Neuronal stem cell (in vitro differentiated cells): ENCODE measurements around the gene CANX.
"Not testable (repeated sequence)": the region's sequence is repeated elsewhere in the genome, so short reads cannot be mapped to it uniquely, and the experiment has no call there.

Source experiments
- DNase-seq: peaks from one replicate; pipeline ENCODE4 v3.0.0-alpha.2; 2013; ENCODE audit warnings: low spot score
- H2AFZ ChIP-seq: one replicate; pipeline ENCODE4 v1.6.1; 2013; ENCODE audit warnings: mild to moderate bottlenecking, low read length, inconsistent platforms
- H2AK5ac ChIP-seq: 2 replicates; pipeline ENCODE4 v1.6.1; 2013; ENCODE audit warnings: low read depth, mild to moderate bottlenecking, inconsistent platforms, low read length, moderate library complexity, mixed read lengths
- H2BK120ac ChIP-seq: 2 replicates; pipeline ENCODE4 v1.6.1; 2013; ENCODE audit warnings: low read depth, mild to moderate bottlenecking, inconsistent platforms, low read length, moderate library complexity, mixed read lengths
- H2BK12ac ChIP-seq: one replicate; pipeline ENCODE4 v1.6.1; 2013; ENCODE audit warnings: low read length, inconsistent platforms
- H2BK15ac ChIP-seq: 2 replicates; pipeline ENCODE4 v1.6.1; 2013; ENCODE audit warnings: mild to moderate bottlenecking, low read length, inconsistent platforms, mixed read lengths
- H2BK5ac ChIP-seq: one replicate; pipeline ENCODE4 v1.6.1; 2013; ENCODE audit warnings: inconsistent platforms, mild to moderate bottlenecking, low read length, moderate library complexity
- H3K14ac ChIP-seq: one replicate; pipeline ENCODE4 v1.6.1; 2013; ENCODE audit warnings: low read length, inconsistent platforms
- H3K18ac ChIP-seq: 2 replicates; pipeline ENCODE4 v1.6.1; 2013; ENCODE audit warnings: low read length, inconsistent platforms
- H3K23ac ChIP-seq: 2 replicates; pipeline ENCODE4 v1.6.1; 2013; ENCODE audit warnings: low read depth, mild to moderate bottlenecking, mixed read lengths, low read length, inconsistent platforms; ENCODE audit not compliant: poor library complexity
- H3K27ac ChIP-seq: replicated peaks from 3 replicates; pipeline ENCODE4 v1.5.1; 2013; ENCODE audit warnings: low read length, inconsistent platforms
- H3K27me3 ChIP-seq, 3 experiments: 2 replicates each; pipeline ENCODE4 v1.6.1; 2013; ENCODE audit warnings: low read length in 3 of 3, mild to moderate bottlenecking in 2 of 3, inconsistent platforms in 1 of 3, low read depth in 1 of 3, mixed read lengths in 1 of 3, moderate library complexity in 1 of 3; ENCODE audit not compliant: control insufficient read depth in 3 of 3, insufficient read depth in 3 of 3
- H3K36me3 ChIP-seq, 2 donors: replicated peaks in 1 of 2; 2 replicates each; pipeline ENCODE4 v1.6.1; 2013; ENCODE audit warnings: low read length in 2 of 2; ENCODE audit not compliant: control insufficient read depth in 2 of 2, insufficient read depth in 2 of 2
- H3K4ac ChIP-seq: 2 replicates; pipeline ENCODE4 v1.6.1; 2013; ENCODE audit warnings: inconsistent platforms, mild to moderate bottlenecking, low read length, moderate library complexity
- H3K4me1 ChIP-seq, 2 donors: 1 replicate in 1 of 2; 2 replicates in 1 of 2; pipeline ENCODE4 v1.6.1; 2013; ENCODE audit warnings: low read length in 2 of 2, low read depth in 1 of 2; ENCODE audit not compliant: control insufficient read depth in 2 of 2, insufficient read depth in 1 of 2
- H3K4me2 ChIP-seq: one replicate; pipeline ENCODE4 v1.6.1; 2013; ENCODE audit warnings: mild to moderate bottlenecking, low read length, inconsistent platforms; ENCODE audit not compliant: insufficient read depth, poor library complexity, severe bottlenecking
- H3K4me3 ChIP-seq, 2 donors: 2 replicates each; pipeline ENCODE4 v1.5.1; 2013; ENCODE audit warnings: low read length in 2 of 2, mild to moderate bottlenecking in 2 of 2, inconsistent platforms in 1 of 2, moderate library complexity in 1 of 2
- H3K79me1 ChIP-seq: one replicate; pipeline ENCODE4 v1.6.1; 2013; ENCODE audit warnings: low read depth, mild to moderate bottlenecking, inconsistent platforms, low read length, moderate library complexity
- H3K9ac ChIP-seq: one replicate; pipeline ENCODE4 v1.6.1; 2013; ENCODE audit warnings: mild to moderate bottlenecking, low read depth, low read length, inconsistent platforms; ENCODE audit not compliant: poor library complexity
- H3K9me3 ChIP-seq, 2 donors: replicated peaks in 1 of 2; 2 replicates each; pipeline versions ENCODE3 to v1.6.1; 2013; ENCODE audit warnings: low read length in 2 of 2, mild to moderate bottlenecking in 2 of 2, inconsistent platforms in 1 of 2, low read depth in 1 of 2, mixed read lengths in 1 of 2, moderate library complexity in 1 of 2; ENCODE audit not compliant: control insufficient read depth in 2 of 2, insufficient read depth in 1 of 2
- H4K8ac ChIP-seq: one replicate; pipeline ENCODE4 v1.6.1; 2013; ENCODE audit warnings: low read depth, mild to moderate bottlenecking, inconsistent platforms, low read length, moderate library complexity
- H4K91ac ChIP-seq: one replicate; pipeline ENCODE4 v1.6.1; 2013; ENCODE audit warnings: low read length, low read depth, mild to moderate bottlenecking, inconsistent platforms; ENCODE audit not compliant: poor library complexity
- WGBS, 2 donors: extraction: QIAGEN DNeasy Blood & Tissue Kit; methylation state at CpG; one replicate each; pipeline ENCODE4 v1.1.7; 2013; ENCODE audit warnings: missing lambda C conversion rate in 2 of 2, mixed read lengths in 1 of 2; ENCODE audit not compliant: insufficient read length in 2 of 2, insufficient replicate concordance in 1 of 2; ENCODE audit errors: extremely low coverage in 2 of 2; 5-methylcytosine and 5-hydroxymethylcytosine counted together

Gene CANX

DNA sequence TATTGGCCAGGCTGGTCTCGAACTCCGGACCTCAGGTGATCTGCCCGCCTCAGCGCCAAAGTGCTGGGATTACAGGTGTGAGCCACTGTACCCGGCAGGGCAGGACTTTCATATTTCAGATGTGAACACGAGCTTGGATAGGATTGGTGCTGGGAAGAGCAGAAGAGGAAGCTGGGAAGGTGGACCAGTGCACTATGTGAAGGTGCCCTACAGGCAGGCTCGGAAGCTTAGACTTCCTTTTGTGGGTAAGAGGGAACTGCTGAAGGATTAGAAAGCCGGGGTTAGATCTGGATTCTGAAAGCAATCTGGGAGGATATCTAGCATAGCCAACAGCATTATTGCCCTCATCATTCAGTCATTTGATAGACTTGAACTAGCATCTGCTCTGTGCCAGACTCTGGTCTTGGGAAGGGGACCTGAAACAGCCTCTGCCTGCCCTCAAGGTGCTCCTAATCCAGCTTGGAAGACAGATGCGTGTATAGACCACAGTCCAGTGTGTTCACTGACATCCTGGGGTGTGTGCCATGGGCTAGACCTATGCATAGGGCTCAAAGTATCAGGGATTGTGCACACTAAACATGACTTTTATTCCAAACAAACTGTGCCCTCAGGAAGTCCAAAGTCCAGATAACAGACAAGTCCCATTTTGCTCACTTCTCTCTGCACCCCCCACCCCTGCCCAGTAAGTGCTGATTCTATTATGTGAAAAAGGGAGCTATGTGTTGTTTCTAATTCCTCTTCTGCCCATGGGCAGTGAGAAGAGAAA lies 18.6 kb upstream of the CANX start:
- Histone ChIP-seq H4K91ac (no peak overlapping the region), H3K36me3 (peaks cover 0 to 7% of the 10 kb centered on the region in 2 donors), H3K79me1 (peaks cover 6% of the 10 kb centered on the region), H3K4me2 (no peak overlapping the region), H3K14ac (no peak overlapping the region), H3K27me3 (peaks cover 0 to 2% (median 0%) of the 10 kb centered on the region in 3 experiments), H3K9me3 (peaks cover 0 to 3% of the 10 kb centered on the region in 2 donors), H3K4me1 (peaks cover 0 to 7% of the 10 kb centered on the region in 2 donors), H3K27ac (no peak overlapping the region), H2BK120ac (no peak overlapping the region), H3K9ac (no peak overlapping the region), H2AK5ac (no peak overlapping the region), H3K23ac (no peak overlapping the region), H4K8ac (no peak overlapping the region), H3K18ac (no peak overlapping the region), H2BK15ac (no peak overlapping the region), H2BK5ac (no peak overlapping the region), H2AFZ (no peak overlapping the region), H3K4me3 (no peak overlapping the region), H3K4ac (no peak overlapping the region), H2BK12ac (no peak overlapping the region)
- WGBS, 2 donors = no CpG with 5 or more reads among the region's 9 CpGs
- DNase-seq = no peak

DNA sequence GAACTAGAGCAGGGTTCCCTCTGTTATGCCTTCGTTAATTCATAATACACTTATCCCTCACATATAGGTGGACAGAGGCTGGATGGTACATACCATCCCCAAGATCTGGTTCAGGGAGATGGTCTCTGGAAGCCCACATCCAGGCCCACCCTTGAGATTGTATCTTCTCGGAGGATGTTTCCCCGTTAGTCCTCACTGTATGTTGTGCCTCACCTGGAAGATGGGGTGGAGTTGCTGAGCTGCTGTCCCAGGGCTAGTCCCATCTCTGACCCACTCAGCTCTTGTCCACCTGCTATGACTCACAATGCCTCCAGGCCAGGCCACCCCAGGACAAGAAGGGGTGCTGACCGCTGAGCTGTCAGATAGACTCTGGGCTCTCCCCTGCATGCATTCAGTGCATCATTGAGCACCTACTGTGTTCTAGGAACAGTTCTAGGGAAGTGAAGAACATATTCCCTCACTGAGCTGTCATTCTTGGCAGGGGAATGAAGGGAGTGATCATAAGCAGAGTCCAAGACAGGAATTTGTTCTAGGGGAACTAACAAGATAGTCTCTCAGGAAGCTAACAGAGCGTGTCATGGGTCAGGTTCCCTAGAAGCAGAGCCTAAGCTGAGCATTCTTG lies 17.9 kb upstream of the CANX start, which contains the start of gene CBY3:
CBY3 (minus strand) TSS at position 255 of the 622 bp plus-strand sequence; CDS start at position 139, 116 bp downstream.
- Histone ChIP-seq H2AK5ac (no peak within 1 kb of the TSS), H3K14ac (no peak within 1 kb of the TSS), H2BK120ac (no peak within 1 kb of the TSS), H3K27ac (no peak within 1 kb of the TSS), H3K18ac (no peak within 1 kb of the TSS), H2BK15ac (no peak within 1 kb of the TSS), H3K4me3 (no peak within 1 kb of the TSS), H3K4ac (no peak within 1 kb of the TSS), H2BK5ac (no peak within 1 kb of the TSS), H3K4me2 (no peak within 1 kb of the TSS), H2AFZ (no peak within 1 kb of the TSS), H2BK12ac (no peak within 1 kb of the TSS), H3K4me1 (peaks cover 0 to 7% of the 10 kb centered on the region in 2 donors), H3K23ac (no peak within 1 kb of the TSS), H4K8ac (no peak within 1 kb of the TSS), H3K79me1 (peaks cover 4% of the 10 kb centered on the region), H4K91ac (no peak within 1 kb of the TSS), H3K27me3 (peaks cover 0 to 2% (median 0%) of the 10 kb centered on the region in 3 experiments), H3K9ac (no peak within 1 kb of the TSS), H3K36me3 (peaks cover 0 to 6% of the 10 kb centered on the region in 2 donors), H3K9me3 (peaks cover 0 to 3% of the 10 kb centered on the region in 2 donors)
- DNase-seq = no peak
- WGBS, 2 donors = no CpG with 5 or more reads among the region's 5 CpGs

DNA sequence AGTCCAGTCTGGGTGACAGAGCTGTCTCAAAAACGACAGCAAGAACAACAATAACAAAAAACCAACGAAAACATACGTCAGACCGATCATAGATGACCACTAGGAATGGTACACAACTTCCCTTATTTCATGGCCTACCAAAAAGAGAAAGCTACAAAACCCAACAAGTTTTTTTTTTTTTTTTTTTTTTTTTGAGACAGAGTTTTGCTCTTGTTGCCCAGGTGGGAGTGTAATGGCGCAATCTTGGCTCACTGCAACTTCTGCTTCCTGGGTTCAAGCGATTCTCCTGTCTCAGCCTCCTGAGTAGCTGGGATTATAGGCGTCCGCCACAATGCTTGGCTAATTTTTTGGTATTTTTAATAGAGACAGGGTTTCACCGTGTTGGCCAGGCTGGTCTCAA lies 9.6 kb upstream of the CANX start:
- not testable (repeated sequence) for H2AFZ ChIP-seq, H3K79me1 ChIP-seq
- no CpG with 5 or more reads among the region's 9 CpGs for WGBS, 2 donors

DNA sequence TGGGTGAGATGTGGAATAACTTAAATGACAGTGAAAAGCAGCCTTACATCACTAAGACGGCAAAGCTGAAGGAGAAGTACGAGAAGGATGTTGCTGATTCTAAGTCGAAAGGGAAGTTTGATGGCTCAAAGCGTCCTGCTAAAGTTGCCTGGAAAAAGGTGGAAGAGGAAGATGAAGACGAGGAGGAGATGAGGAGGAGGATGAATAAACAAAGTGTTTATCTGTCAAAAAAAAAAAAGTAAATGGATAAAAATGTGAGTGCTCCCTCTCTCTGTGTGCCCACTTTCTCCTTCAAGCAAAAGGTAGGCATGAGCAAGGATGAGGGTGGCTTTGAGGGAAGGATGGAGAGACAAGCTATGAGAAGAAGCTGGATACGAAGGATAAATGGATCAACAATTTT lies 4.2 kb upstream of the CANX start:
- no peaks in the 10 kb centered on the region for H3K9me3 ChIP-seq
- no peak overlapping the region for H3K4ac ChIP-seq
- 100% methylated on average over 1 of the region's 6 CpGs; no CpG with 5 or more reads in 1 of the 2 donors for WGBS, 2 donors
- no peak overlapping the region for H3K23ac ChIP-seq
- no peak overlapping the region for H4K91ac ChIP-seq
- no peak overlapping the region for H3K9ac ChIP-seq
- H3K27me3 ChIP-seq = no peaks in the 10 kb centered on the region
- H2BK15ac ChIP-seq = no peak overlapping the region
- H3K79me1 ChIP-seq = peaks cover 5% of the 10 kb centered on the region
- H2BK5ac ChIP-seq = no peak overlapping the region
- no peak overlapping the region for H3K14ac ChIP-seq
- no peak overlapping the region for H3K18ac ChIP-seq
- no peak overlapping the region for H4K8ac ChIP-seq
- H3K4me1 ChIP-seq = peaks cover 1 to 2% of the 10 kb centered on the region in 2 donors
- no peak overlapping the region for H2BK12ac ChIP-seq
- H2BK120ac ChIP-seq = no peak overlapping the region
- no peaks in the 10 kb centered on the region for H3K36me3 ChIP-seq
- no peak overlapping the region for H2AK5ac ChIP-seq
- no peak for DNase-seq
- no peak overlapping the region for H2AFZ ChIP-seq
- no peak overlapping the region for H3K4me2 ChIP-seq
- no peak overlapping the region for H3K4me3 ChIP-seq
- H3K27ac ChIP-seq = no peak overlapping the region

More for the DNA sequence above, 9.6 kb upstream of the CANX start:
- not testable (repeated sequence) for H3K27me3 ChIP-seq, H4K91ac ChIP-seq, H2BK12ac ChIP-seq, H2BK120ac ChIP-seq, H3K9me3 ChIP-seq, H4K8ac ChIP-seq, H3K36me3 ChIP-seq, H3K18ac ChIP-seq, H2BK5ac ChIP-seq, H2BK15ac ChIP-seq, H3K4ac ChIP-seq, H3K23ac ChIP-seq, DNase-seq, H3K4me3 ChIP-seq, H3K14ac ChIP-seq, H3K27ac ChIP-seq, H3K4me1 ChIP-seq, H3K9ac ChIP-seq, H3K4me2 ChIP-seq, H2AK5ac ChIP-seq
